Mesenchymal stem cell (in vitro differentiated cells and primary cell): ENCODE measurements around the gene ABHD8.

Source experiments
- DNase-seq: peaks from one replicate; pipeline ENCODE4 v3.0.0-alpha.2; 2013
- H2AFZ ChIP-seq: one replicate; pipeline ENCODE4 v1.6.1; 2013; ENCODE audit warnings: low read depth, mild to moderate bottlenecking, control low read depth, inconsistent platforms, low read length, moderate library complexity
- H2AK5ac ChIP-seq: 2 replicates; pipeline ENCODE4 v1.6.1; 2013; ENCODE audit warnings: low read length, moderate library complexity, mild to moderate bottlenecking, inconsistent platforms; ENCODE audit not compliant: severe bottlenecking
- H2BK120ac ChIP-seq: one replicate; pipeline ENCODE4 v1.6.1; 2013; ENCODE audit warnings: low read depth, mild to moderate bottlenecking, inconsistent platforms, low read length, moderate library complexity
- H2BK12ac ChIP-seq, 2 experiments: one replicate each; pipeline ENCODE4 v1.6.1; 2013; ENCODE audit warnings: inconsistent platforms in 2 of 2, low read length in 2 of 2, mild to moderate bottlenecking in 2 of 2, moderate library complexity in 2 of 2, control low read depth in 1 of 2
- H2BK15ac ChIP-seq: one replicate; pipeline ENCODE4 v1.6.1; 2013; ENCODE audit warnings: mild to moderate bottlenecking, low read depth, inconsistent platforms; ENCODE audit not compliant: poor library complexity, severe bottlenecking
- H2BK5ac ChIP-seq: 2 replicates; pipeline ENCODE4 v1.6.1; 2013; ENCODE audit warnings: low read depth, mild to moderate bottlenecking, low read length, control low read depth, inconsistent platforms; ENCODE audit not compliant: poor library complexity, severe bottlenecking
- H3K14ac ChIP-seq, 2 experiments: one replicate each; pipeline ENCODE4 v1.6.1; 2013; ENCODE audit warnings: inconsistent platforms in 2 of 2, low read length in 2 of 2, control low read depth in 1 of 2, mild to moderate bottlenecking in 1 of 2, moderate library complexity in 1 of 2
- H3K18ac ChIP-seq, 2 experiments: one replicate each; pipeline ENCODE4 v1.6.1; 2013; ENCODE audit warnings: inconsistent platforms in 2 of 2, low read length in 2 of 2, control low read depth in 1 of 2, low read depth in 1 of 2, mild to moderate bottlenecking in 1 of 2
- H3K23ac ChIP-seq, 2 experiments: one replicate each; pipeline ENCODE4 v1.6.1; 2013; ENCODE audit warnings: inconsistent platforms in 2 of 2, low read length in 2 of 2, mild to moderate bottlenecking in 2 of 2, moderate library complexity in 2 of 2, control low read depth in 1 of 2
- H3K27ac ChIP-seq: 2 replicates; pipeline ENCODE4 v1.5.1; 2013; ENCODE audit warnings: mild to moderate bottlenecking, moderate library complexity, low read length, control low read depth, inconsistent platforms; ENCODE audit not compliant: poor library complexity, severe bottlenecking
- H3K27me3 ChIP-seq, 2 experiments: 2 replicates each; pipeline versions ENCODE4 v1.6.1 to v1.7.0; 2013; ENCODE audit warnings: low read length in 2 of 2, mild to moderate bottlenecking in 2 of 2, moderate library complexity in 2 of 2, control low read depth in 1 of 2, inconsistent platforms in 1 of 2; ENCODE audit not compliant: control insufficient read depth in 1 of 2, insufficient read depth in 1 of 2
- H3K36me3 ChIP-seq, 2 experiments: 2 replicates each; pipeline versions ENCODE4 v1.6.1 to v1.7.0; 2013; ENCODE audit warnings: low read length in 2 of 2, control low read depth in 1 of 2, inconsistent platforms in 1 of 2, low read depth in 1 of 2, mild to moderate bottlenecking in 1 of 2; ENCODE audit not compliant: insufficient read depth in 2 of 2, control insufficient read depth in 1 of 2
- H3K4ac ChIP-seq, 2 experiments: one replicate each; pipeline ENCODE4 v1.6.1; 2013; ENCODE audit warnings: inconsistent platforms in 2 of 2, low read length in 2 of 2, mild to moderate bottlenecking in 2 of 2, moderate library complexity in 2 of 2, control low read depth in 1 of 2, low read depth in 1 of 2
- H3K4me1 ChIP-seq: 2 replicates; pipeline ENCODE4 v1.6.1; 2013; ENCODE audit warnings: low read depth, low read length, control low read depth; ENCODE audit not compliant: control insufficient read depth, insufficient read depth
- H3K4me2 ChIP-seq: 2 replicates; pipeline ENCODE4 v1.6.1; 2013; ENCODE audit warnings: low read length, mild to moderate bottlenecking, inconsistent platforms; ENCODE audit not compliant: poor library complexity, severe bottlenecking
- H3K4me3 ChIP-seq, 2 experiments: 2 replicates each; pipeline versions ENCODE4 v1.5.1 to v1.7.0; 2013; ENCODE audit warnings: low read length in 2 of 2, mild to moderate bottlenecking in 2 of 2, control low read depth in 1 of 2, low read depth in 1 of 2; ENCODE audit not compliant: insufficient read depth in 1 of 2
- H3K79me1 ChIP-seq: replicated peaks from 2 replicates; pipeline ENCODE4 v1.6.1; 2013; ENCODE audit warnings: mild to moderate bottlenecking, control low read depth, low read length, inconsistent platforms; ENCODE audit not compliant: poor library complexity, severe bottlenecking
- H3K9ac ChIP-seq: 2 replicates; pipeline ENCODE4 v1.7.0; 2013; ENCODE audit warnings: mild to moderate bottlenecking, low read length, moderate library complexity
- H3K9me3 ChIP-seq: 2 replicates; pipeline ENCODE4 v1.7.0; 2013; ENCODE audit warnings: mild to moderate bottlenecking, low read length; ENCODE audit not compliant: control insufficient read depth
- H4K8ac ChIP-seq: one replicate; pipeline ENCODE4 v1.6.1; 2013; ENCODE audit warnings: inconsistent platforms, mild to moderate bottlenecking, low read length, moderate library complexity
- H4K91ac ChIP-seq: one replicate; pipeline ENCODE4 v1.6.1; 2013; ENCODE audit warnings: mild to moderate bottlenecking, low read length, inconsistent platforms
- WGBS: methylation state at CpG from one replicate; pipeline ENCODE4 v1.1.7; 2013; ENCODE audit warnings: mixed read lengths; 5-methylcytosine and 5-hydroxymethylcytosine counted together

Gene ABHD8

DNA sequence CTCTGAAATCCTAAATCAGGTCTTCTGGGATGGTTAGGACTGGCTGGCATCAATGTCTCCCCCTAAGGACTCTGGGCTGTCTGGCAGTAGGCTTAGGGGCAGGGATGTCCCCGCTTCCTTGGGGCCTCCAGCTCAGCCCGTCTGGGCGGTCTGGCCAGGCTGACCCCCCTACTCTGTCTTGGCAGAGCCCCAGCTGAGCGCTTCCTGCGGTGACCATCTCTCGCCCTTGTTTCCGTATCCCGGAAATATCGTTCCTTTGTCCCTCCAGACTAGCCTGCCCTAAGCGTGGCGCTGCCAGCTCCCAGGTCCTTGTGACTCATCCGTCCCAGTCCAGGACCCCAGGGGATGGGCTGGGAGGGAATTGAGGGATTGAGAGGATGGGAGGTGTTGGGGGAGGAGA lies 45.5 kb upstream of the ABHD8 start:
- H3K9me3 ChIP-seq: no peaks in the 10 kb centered on the region
- WGBS: 1% methylated on average over 5 of the region's 12 CpGs
- peaks cover 11% of the 10 kb centered on the region for H3K4me1 ChIP-seq
- H2BK120ac ChIP-seq: peak overlapping the region; percentile 54
- peak overlapping the region; percentile 47 for H3K9ac ChIP-seq
- H3K4me2 ChIP-seq: peak overlapping the region; percentile 33
- no peak overlapping the region for H3K23ac ChIP-seq
- peak overlapping the region in 1 of 2 experiments; percentile 69 for H3K4me3 ChIP-seq
- H2AFZ ChIP-seq: peak overlapping the region; percentile 80
- peak overlapping the region; percentile 47 to 57 for H3K4ac ChIP-seq
- peaks cover 0 to 28% of the 10 kb centered on the region in 2 experiments for H3K27me3 ChIP-seq
- no peaks in the 10 kb centered on the region for H3K36me3 ChIP-seq
- peak overlapping the region; percentile 97 for H4K8ac ChIP-seq
- peak overlapping the region; percentile 11 to 76 for H2BK12ac ChIP-seq
- no peak overlapping the region for H2BK15ac ChIP-seq
- no peak overlapping the region for H2BK5ac ChIP-seq
- no peak overlapping the region for H3K27ac ChIP-seq
- peak overlapping the region; percentile 77 for H4K91ac ChIP-seq
- no peak overlapping the region for H2AK5ac ChIP-seq
- DNase-seq: peak; percentile 81
- H3K18ac ChIP-seq: peak overlapping the region in 1 of 2 experiments; percentile 45
- no peaks in the 10 kb centered on the region for H3K79me1 ChIP-seq
- no peak overlapping the region for H3K14ac ChIP-seq

DNA sequence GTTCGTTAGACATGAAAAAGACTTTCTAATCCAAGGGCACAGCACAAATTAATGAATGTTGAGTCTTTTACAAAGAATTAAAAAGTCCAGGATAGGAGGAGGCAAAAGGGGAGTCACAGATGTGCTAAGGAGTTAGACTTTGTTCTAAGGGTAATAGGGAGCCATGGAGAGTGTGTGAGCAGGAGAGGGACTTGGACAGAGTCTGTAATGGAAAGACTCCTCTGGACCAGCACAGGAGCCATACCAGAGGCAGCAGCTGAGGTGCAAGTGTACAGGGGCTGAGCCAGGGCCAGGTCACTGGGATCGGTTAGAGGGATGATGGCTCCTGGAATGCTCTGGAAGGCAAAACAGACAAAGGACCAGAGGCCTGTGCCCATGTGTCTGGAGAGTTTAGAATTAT lies 44.7 kb upstream of the ABHD8 start:
- H2AFZ ChIP-seq: no peak overlapping the region
- H3K4me2 ChIP-seq: no peak overlapping the region
- peak overlapping the region in 1 of 2 experiments; percentile 76 for H3K4ac ChIP-seq
- H3K4me1 ChIP-seq: peaks cover 11% of the 10 kb centered on the region
- no peak overlapping the region for H2BK15ac ChIP-seq
- H3K18ac ChIP-seq: peak overlapping the region in 1 of 2 experiments; percentile 25
- H3K23ac ChIP-seq: no peak overlapping the region
- DNase-seq: no peak
- no peaks in the 10 kb centered on the region for H3K9me3 ChIP-seq
- H4K8ac ChIP-seq: no peak overlapping the region
- H3K14ac ChIP-seq: no peak overlapping the region
- H3K9ac ChIP-seq: no peak overlapping the region
- no peaks in the 10 kb centered on the region for H3K36me3 ChIP-seq
- 81% methylated on average over 2 of the region's 2 CpGs for WGBS
- H2AK5ac ChIP-seq: peak overlapping the region; percentile 32
- no peak overlapping the region for H2BK5ac ChIP-seq
- H2BK12ac ChIP-seq: peak overlapping the region in 1 of 2 experiments; percentile 37
- peaks cover 0 to 21% of the 10 kb centered on the region in 2 experiments for H3K27me3 ChIP-seq
- no peak overlapping the region for H4K91ac ChIP-seq
- H2BK120ac ChIP-seq: no peak overlapping the region
- no peak overlapping the region for H3K27ac ChIP-seq
- H3K79me1 ChIP-seq: no peaks in the 10 kb centered on the region
- no peak overlapping the region for H3K4me3 ChIP-seq

DNA sequence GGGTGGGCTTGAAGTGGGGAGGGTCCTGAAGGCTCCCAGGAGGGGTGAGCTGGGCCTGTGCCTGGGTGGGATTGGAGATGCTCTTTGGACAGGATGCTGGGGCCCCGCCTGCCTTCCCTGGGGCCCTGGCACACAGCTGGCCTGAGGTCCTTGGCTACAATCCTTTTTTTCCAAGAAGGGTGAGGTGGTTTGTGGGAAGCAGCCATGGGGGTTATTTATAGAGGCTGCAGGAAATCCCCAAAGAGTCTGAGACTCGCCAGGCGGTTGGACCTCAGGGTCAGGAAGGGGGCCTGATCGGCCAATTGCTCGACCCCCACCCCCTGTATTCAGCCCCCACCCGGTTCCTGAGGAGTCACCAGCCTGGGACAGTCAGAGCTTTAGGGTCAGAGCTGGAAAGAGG lies 44.1 kb upstream of the ABHD8 start:
- Histone ChIP-seq H2AFZ (no peak overlapping the region), H2AK5ac (no peak overlapping the region), H3K4ac (no peak overlapping the region), H3K4me1 (peaks cover 11% of the 10 kb centered on the region), H2BK15ac (peak overlapping the region; percentile 91), H2BK12ac (peak overlapping the region; percentile 9 to 29), H3K9me3 (no peaks in the 10 kb centered on the region), H3K18ac (peak overlapping the region in 1 of 2 experiments; percentile 11), H2BK5ac (no peak overlapping the region), H3K27me3 (peaks cover 0 to 16% of the 10 kb centered on the region in 2 experiments), H3K9ac (no peak overlapping the region), H3K36me3 (no peaks in the 10 kb centered on the region), H4K91ac (peak overlapping the region; percentile 27), H3K27ac (no peak overlapping the region), H3K23ac (no peak overlapping the region), H3K14ac (no peak overlapping the region), H3K79me1 (no peaks in the 10 kb centered on the region), H4K8ac (peak overlapping the region; percentile 1), H3K4me2 (no peak overlapping the region), H2BK120ac (no peak overlapping the region), H3K4me3 (no peak overlapping the region)
- DNase-seq: peak; percentile 65
- WGBS: 56% methylated on average over 1 of the region's 6 CpGs

- Histone ChIP-seq H4K8ac (peak overlapping the region; percentile 56), H3K14ac (no peak overlapping the region), H3K36me3 (peaks cover 5 to 6% of the 10 kb centered on the region in 2 experiments), H3K18ac (no peak overlapping the region), H3K9me3 (no peaks in the 10 kb centered on the region), H3K27ac (no peak overlapping the region), H2BK12ac (no peak overlapping the region), H3K9ac (no peak overlapping the region), H3K4me1 (peaks cover 13% of the 10 kb centered on the region), H3K4ac (no peak overlapping the region), H3K27me3 (peaks cover 0 to 8% of the 10 kb centered on the region in 2 experiments), H3K79me1 (no peaks in the 10 kb centered on the region), H3K4me2 (no peak overlapping the region), H3K4me3 (no peak overlapping the region), H2BK15ac (no peak overlapping the region), H3K23ac (no peak overlapping the region), H2AFZ (no peak overlapping the region), H4K91ac (no peak overlapping the region), H2BK5ac (no peak overlapping the region), H2BK120ac (no peak overlapping the region), H2AK5ac (no peak overlapping the region)
- WGBS: 20% methylated on average over 24 of the region's 24 CpGs
- DNase-seq: peak; percentile 66
Observed at GRCh38 chr19:17346109-17346671, 43.0 kb upstream of the ABHD8 start.
